HEK293T (cell line): ENCODE results near the gene ZCRB1.

Experiments
- FOXM1 ChIP-seq: fragments of 450-650 bp; IDR thresholded peaks from 2 replicates; pipeline ENCODE4 v1.6.1; 2017; ENCODE audit warnings: mild to moderate bottlenecking, borderline replicate concordance
- LEF1 ChIP-seq: fragments of 450-650 bp; IDR thresholded peaks from 2 replicates; pipeline ENCODE4 v1.6.1; 2017; ENCODE audit warnings: mild to moderate bottlenecking, borderline replicate concordance

GRCh38 chr12:42372154-42372791 is 46.4 kb upstream of the ZCRB1 start:
- TF ChIP-seq LEF1 (no peak), FOXM1 (no peak)
